Measurements from ENCODE around the gene RERE.

DNA sequence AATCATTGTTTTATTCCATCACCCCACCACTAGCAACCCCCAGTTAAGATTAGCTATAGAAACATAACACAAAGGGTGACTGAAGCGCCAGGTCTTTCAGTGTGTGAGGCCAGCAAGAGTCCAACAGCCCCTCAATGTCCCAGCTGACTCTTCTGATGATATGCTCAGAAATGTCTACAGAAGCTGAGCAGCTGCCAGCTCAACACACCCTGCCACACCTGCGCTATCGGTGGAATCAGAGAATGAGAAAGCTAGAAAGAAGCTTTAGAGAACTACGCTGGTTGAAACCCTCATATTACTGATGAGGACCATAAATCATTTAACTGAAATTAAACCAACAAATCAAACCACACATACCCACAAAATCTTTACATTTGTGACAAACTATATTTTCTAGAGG, 383.3 kb downstream of the RERE start:
- no peak for TF ChIP-seq CTCF (conservative IDR thresholded peaks at IDR 0.05)
- TF ChIP-seq EZH2 (IDR thresholded peaks at IDR 0.05; ENCODE audit: low read depth): no peak

Data from PC-9 (cell line).